ENCODE data around the gene MCAT. TPM values are rescaled to one million over a fixed set of nuclear protein-coding genes. Genes with fewer than 3 reads are reported as not detected.

The MCAT gene
- total and polyA plus RNA-seq, 11 donors, result 13.4 to 32.6 (median 15.7) TPM

DNA sequence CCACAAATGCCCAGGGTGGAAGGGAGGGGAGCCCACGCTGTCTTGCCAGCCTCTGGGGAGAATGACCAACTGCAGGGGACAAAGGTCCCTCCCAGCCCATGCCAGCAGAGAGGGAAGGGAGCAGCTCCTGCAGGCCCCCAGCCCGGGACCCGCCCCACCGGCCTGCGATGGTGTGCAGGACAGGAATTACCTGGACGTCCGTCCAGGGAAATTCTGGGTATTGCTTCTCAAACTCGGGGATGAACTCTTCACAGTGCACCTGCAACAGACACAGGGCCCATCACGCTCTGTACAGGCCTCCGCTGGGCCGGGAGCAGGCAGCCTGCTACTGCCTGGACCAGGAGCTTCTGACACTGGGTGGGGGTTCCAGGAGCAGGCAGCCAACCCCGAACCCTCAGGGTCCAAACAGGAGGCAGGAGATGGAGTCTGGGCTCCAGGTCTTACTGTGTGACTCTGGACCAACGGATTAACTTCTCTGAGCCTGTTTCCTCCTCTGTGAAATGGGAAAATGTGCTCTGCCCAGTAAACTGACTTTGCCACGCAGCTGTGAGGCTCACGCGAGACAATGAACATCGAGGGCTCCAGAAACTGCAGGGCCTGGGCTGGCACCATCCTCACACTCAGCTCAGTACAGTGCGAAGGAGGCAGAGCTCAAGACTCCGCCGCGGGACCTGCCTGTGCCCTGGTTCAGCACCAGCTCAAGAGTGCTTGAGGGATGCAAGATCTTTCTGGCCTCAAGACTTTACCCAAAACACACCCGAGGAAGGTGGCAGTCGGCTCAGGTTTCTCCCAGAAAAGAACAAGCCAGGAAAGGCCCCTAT, 26.3 kb upstream of the MCAT start:
- no peaks in the 10 kb centered on the region for H3K27me3 ChIP-seq
- no peak for ATAC-seq
- no peaks in the 10 kb centered on the region for H3K9me3 ChIP-seq
- intact Hi-C loops (cut with DNase I), result no loop called here
- no peak overlapping the region for H3K27ac ChIP-seq
- WGBS, 4 donors, result 86 to 93% (median 91%) methylated on average over 9 to 23 of the region's 23 CpGs
- peaks cover 2 to 66% (median 26%) of the 10 kb centered on the region in 9 donors for H3K36me3 ChIP-seq
- TF ChIP-seq POLR2A (IDR thresholded peaks at IDR 0.05), result no peak
- TF ChIP-seq, protein P1, sequence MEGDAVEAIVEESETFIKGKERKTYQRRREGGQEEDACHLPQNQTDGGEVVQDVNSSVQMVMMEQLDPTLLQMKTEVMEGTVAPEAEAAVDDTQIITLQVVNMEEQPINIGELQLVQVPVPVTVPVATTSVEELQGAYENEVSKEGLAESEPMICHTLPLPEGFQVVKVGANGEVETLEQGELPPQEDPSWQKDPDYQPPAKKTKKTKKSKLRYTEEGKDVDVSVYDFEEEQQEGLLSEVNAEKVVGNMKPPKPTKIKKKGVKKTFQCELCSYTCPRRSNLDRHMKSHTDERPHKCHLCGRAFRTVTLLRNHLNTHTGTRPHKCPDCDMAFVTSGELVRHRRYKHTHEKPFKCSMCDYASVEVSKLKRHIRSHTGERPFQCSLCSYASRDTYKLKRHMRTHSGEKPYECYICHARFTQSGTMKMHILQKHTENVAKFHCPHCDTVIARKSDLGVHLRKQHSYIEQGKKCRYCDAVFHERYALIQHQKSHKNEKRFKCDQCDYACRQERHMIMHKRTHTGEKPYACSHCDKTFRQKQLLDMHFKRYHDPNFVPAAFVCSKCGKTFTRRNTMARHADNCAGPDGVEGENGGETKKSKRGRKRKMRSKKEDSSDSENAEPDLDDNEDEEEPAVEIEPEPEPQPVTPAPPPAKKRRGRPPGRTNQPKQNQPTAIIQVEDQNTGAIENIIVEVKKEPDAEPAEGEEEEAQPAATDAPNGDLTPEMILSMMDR (IDR thresholded peaks at IDR 0.05), result no peak
- no peak for DNase-seq
- H3K4me1 ChIP-seq, result peaks cover 0 to 14% (median 4%) of the 10 kb centered on the region in 12 donors
- no peak overlapping the region for H3K4me3 ChIP-seq

DNA sequence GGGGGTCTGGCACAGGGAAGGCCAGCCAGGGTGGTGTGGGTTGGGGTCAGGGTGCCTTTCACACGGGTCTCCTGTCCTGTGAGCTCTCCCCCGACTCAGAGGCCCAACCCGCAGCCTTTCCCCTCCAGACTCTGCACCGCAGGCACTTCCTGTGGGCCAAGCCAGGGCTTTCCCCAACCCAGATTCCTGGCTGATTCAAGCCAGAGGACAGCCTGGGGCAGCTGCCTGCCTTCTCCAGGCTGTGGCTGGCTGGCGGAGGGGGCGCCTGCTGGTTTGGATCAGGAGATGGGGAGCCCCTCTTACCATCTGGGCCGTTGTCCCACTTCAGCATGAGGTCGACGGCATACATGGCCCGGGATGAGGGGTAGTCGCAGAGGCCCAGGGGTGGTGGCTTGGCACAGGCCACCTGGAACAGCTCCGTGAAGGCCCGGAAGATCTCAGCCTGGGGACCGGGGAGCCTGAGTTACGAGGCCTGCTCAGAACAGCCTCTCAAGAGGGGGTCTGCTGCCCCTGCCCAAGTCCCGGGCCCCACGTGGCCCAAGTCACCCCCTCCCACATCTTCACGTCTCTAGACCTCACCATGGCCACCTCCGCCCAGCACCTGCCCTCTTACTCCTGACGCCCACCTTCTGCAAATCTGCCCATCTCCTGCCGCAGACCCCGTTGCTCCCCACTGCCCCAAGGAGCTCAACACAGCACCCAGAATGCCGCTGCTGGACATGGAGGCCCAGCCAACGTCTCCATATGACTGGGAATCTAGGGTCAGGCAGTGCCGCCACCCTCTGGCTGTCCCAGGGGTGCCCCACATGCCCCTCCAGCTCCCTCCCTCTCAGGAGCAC, 25.5 kb upstream of the MCAT start:
- Histone ChIP-seq H3K27me3 (no peaks in the 10 kb centered on the region), H3K4me3 (no peak overlapping the region), H3K27ac (peak overlapping the region in 3 of 12 donors; percentile 23 to 39 (median 34)), H3K9me3 (no peaks in the 10 kb centered on the region), H3K4me1 (peaks cover 0 to 20% (median 10%) of the 10 kb centered on the region in 12 donors), H3K36me3 (peaks cover 0 to 59% (median 19%) of the 10 kb centered on the region in 9 donors)
- ATAC-seq (peak in 3 of 4 donors; percentile 12 to 41 (median 21)), DNase-seq (peak in 1 of 5 donors; percentile 32)
- TF ChIP-seq, protein P1 (IDR thresholded peaks at IDR 0.05), result no peak
- TF ChIP-seq POLR2A (IDR thresholded peaks at IDR 0.05), result no peak
- intact Hi-C loops (cut with DNase I), result no loop called here
- 84 to 90% (median 87%) methylated on average over 23 to 25 of the region's 25 CpGs for WGBS, 4 donors

DNA sequence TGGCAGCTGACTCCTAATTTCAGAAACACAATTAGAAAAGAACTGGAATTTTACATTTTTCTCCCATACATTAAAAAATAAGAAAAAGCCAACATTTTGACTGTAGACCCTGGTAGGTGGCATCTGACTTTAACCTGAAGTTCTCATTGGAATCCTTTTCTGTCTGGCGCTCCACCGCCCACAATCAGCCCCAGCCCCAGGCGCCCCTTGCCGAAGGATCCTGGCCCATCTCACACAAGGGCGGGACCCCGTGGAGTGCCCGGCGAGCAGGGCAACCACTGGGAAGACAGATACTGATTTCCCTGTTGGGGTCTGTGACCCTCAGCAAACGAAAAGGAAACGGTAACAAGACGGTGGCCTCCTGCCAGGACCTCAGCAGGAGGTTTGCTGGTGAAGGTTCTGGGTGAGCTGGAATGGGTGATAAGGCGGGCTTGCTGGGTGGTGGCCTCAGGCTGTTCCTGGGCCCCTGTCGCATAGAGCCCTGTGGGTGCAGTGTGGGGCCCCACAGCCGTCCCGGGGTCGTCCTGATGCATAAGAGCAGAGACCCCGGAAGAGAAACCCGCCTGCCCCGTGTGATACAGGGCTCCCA, 23.9 kb upstream of the MCAT start:
- peaks cover 0 to 61% (median 15%) of the 10 kb centered on the region in 9 donors for H3K36me3 ChIP-seq

More for the DNA sequence above, 23.9 kb upstream of the MCAT start:
- ATAC-seq (no peak), DNase-seq (peak in 1 of 5 donors; percentile 18)
- 91 to 96% (median 93%) methylated on average over 13 to 19 of the region's 19 CpGs for WGBS, 4 donors
- intact Hi-C loops (cut with DNase I), result no loop called here
- Histone ChIP-seq H3K27ac (no peak overlapping the region), H3K4me1 (peaks cover 0 to 29% (median 16%) of the 10 kb centered on the region in 12 donors), H3K4me3 (no peak overlapping the region), H3K9me3 (no peaks in the 10 kb centered on the region), H3K27me3 (no peaks in the 10 kb centered on the region)
- TF ChIP-seq, protein P1 (IDR thresholded peaks at IDR 0.05), result no peak
- TF ChIP-seq POLR2A (IDR thresholded peaks at IDR 0.05), result no peak
